GM19324 (cell line): Measurements from ENCODE around the gene AHSP.
"Not testable (repeated sequence)": the region's sequence is repeated elsewhere in the genome, so short reads cannot be mapped to it uniquely, and the experiment has no call there.

Experiments used
- ATAC-seq: cut with Tn5 transposase; IDR thresholded peaks from one replicate; pipeline ENCODE4 v1.9.1; 2021; ENCODE audit warnings: mild to moderate bottlenecking, moderate library complexity; ENCODE audit not compliant: unreplicated experiment, low FRiP score

AHSP gene, protein sequence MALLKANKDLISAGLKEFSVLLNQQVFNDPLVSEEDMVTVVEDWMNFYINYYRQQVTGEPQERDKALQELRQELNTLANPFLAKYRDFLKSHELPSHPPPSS

DNA sequence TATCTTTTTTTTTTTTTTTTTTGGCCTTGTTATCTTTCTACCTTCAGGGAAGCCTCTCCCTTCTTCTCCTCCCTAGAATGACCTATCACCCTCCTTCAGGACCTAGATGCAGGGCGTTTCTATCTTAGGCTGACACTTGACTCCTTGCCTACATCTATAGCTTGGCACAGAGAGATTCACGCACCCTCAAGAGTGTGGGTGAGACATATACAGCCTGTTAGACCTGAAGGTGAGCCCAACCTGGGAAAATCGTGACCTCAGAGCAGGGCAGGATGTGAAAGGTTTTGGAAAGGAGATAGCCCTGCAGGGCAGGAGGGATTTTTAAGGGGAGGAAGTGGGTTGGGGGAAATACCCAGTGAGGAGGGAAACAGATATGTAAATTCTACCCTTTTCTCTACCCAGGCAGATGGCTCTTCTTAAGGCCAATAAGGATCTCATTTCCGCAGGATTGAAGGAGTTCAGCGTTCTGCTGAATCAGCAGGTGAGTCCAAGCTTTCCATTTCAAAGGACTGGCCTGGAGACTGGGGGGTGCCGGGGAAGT is at the start of gene AHSP:
TSS of gene AHSP (plus strand) at position 167 of the 541 bp plus-strand sequence. CDS start at position 407, 240 bp downstream.
- no peak for ATAC-seq

DNA sequence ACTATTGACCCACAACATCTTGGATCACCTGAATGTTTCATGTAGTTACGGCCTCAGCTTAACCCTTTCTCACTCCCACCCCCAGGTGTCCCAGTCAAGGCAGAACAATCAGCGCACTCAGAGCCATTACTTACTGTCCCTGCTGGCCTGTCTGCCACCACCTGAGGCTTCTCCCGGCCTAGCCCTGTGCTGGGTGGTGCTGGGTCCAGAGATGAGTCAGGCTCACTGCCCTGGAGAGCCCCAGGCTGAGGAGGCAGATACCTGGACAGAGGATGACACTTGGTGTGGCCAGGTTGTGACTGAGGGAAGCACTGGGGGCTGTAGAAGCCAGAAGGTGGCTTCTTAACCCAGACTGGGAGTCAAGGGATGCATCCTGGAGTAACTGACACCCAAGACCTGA is 48.7 kb upstream of the AHSP start:
- no peak for ATAC-seq

DNA sequence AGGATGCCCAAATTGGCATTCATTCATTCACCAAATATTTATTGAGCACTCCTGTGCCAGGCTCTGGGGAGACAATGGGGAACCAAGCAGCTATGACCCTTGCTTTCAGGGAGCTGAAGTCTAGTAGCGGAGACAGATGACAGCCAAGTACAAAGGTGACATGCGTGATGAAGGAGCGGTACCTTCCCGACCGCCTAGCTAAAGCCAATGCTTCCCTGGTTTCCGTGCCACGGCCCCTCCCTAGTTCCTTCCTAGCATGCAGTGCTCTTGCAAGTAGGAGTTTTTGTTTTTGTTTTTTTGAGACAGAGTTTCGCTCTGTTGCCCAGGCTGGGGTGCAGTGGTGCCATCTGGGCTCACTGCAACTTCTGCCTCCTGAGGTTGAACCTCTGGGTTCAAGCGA is 47.9 kb upstream of the AHSP start:
- no peak for ATAC-seq

DNA sequence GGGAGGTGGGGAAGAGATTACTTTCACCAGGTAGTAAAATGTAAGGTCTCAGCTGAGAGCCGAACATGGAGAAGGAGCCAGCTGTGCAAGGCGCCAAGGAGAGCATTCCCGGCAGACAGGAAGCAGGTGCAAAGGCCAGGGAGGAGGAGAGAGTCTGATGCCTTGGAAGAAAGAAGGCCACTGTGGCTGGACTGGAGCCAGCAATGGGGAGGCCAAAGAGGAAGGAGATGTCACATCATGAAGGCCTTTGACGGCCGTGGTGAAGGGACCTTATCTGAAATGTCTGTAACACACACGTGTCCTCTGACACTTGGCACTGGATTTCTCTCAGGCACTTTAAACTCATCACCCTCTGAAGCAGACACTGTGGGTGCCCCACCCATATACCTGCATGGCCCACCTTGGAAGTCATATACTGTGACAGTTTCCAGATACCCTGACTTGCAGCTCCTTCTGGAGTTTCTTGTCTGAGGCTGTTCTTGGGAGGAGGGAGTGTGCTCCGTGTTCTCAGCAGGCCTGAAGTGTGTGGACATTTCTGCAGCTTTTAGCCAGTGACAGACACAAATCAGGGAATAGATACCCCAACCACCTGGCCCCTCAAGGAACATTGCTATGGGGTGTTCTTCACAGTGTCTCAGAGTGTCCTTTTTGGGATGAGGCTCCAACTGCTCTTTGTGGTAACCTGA is 46.7 kb upstream of the AHSP start:
- no peak for ATAC-seq

DNA sequence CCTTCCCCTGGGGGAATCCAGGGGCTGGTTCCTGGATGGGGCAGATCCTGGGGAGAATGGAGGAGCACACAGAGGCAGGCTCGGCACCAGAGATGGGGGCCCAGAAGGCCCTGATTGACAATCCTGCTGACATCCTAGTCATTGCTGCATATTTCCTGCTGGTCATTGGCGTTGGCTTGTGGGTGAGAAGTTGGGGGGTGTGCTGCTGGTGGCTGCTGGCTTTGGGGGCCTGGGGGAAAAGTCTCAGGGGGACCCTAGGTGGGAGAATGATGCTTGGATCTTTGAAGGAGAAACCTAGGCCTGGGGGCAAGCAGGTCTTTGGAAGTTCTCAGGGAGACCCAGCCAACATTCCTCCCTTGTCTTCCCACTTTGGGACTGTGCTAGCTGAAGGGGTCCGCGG is 44.6 kb upstream of the AHSP start, which contains the start of gene SLC5A2:
TSS of gene SLC5A2 (plus strand) at position 43 of the 400 bp plus-strand sequence. CDS start at position 57, 14 bp downstream.
- ATAC-seq, result no peak

DNA sequence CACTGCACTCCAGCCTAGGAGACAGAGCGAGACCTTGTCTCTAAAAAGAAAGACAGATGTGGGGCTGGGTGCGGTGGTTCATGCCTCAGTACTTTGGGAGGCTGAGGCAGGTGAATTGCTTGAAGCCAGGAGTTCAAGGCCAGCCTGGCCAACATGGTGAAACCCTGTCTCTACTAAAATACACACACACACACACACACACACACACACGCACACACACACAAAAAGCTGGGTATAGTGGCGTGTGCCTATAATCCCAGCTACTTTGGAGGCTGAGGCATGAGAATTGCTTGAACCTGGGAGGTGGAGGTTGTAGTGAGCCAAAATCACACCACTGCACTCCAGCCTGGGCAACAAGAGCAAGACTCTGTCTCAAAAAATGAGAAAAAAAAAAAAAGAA is 43.7 kb upstream of the AHSP start:
- not testable (repeated sequence) for ATAC-seq

DNA sequence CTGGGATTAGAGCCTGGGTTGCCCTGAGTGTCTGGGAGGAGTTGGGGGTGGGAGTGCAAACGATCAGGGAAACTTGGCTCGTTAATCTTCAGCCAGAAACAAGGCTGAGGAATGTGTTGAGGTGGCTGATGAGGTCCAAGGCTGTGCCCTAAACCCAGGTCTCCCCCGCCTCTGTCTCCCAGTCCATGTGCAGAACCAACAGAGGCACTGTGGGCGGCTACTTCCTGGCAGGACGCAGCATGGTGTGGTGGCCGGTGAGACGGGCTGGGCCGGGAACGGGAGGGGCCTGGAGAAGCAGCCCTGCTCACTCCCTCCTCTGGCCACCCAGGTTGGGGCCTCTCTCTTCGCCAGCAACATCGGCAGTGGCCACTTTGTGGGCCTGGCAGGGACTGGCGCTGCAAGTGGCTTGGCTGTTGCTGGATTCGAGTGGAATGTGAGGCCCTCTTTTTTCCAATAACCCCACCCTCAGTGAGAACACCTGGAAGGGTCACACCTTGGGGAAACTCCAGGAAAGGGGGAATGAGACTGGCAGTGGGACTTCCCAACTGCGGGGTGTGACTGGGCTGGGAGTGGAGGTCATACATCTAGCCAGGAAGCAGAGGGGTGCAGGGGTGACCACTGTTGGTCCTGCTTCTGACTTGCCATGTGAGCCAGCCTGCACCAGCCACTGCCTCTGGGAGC is 43.1 kb upstream of the AHSP start:
- no peak for ATAC-seq

DNA sequence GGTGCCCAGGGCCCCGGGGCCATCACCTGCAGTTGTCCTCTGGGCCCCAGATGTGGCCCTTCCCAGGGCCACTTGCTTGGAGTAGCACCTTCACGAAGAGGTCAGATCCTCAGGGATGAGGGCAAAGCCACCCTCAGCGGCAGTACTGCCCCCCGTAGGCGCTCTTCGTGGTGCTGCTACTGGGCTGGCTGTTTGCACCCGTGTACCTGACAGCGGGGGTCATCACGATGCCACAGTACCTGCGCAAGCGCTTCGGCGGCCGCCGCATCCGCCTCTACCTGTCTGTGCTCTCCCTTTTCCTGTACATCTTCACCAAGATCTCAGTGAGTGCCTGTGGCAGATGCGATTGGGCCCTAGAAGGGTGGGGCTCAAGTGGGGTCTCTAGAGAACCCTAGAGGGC is 42.1 kb upstream of the AHSP start:
- no peak for ATAC-seq

DNA sequence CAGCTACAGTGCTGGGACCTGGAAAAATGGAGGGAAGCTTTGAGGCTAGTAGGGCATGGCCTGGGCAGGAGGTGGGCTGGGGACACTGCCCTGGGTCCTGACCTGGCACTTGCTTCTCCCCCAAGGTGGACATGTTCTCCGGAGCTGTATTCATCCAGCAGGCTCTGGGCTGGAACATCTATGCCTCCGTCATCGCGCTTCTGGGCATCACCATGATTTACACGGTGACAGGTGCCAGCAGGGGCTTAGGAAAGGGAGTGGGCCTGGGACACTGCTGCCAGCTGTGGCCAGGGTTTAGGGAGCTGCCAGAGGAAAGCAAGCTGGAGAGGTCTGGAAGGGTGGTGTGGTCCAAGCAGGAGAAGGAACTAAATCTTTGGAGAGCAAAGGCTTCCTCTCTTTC is 41.7 kb upstream of the AHSP start:
- ATAC-seq, result no peak

DNA sequence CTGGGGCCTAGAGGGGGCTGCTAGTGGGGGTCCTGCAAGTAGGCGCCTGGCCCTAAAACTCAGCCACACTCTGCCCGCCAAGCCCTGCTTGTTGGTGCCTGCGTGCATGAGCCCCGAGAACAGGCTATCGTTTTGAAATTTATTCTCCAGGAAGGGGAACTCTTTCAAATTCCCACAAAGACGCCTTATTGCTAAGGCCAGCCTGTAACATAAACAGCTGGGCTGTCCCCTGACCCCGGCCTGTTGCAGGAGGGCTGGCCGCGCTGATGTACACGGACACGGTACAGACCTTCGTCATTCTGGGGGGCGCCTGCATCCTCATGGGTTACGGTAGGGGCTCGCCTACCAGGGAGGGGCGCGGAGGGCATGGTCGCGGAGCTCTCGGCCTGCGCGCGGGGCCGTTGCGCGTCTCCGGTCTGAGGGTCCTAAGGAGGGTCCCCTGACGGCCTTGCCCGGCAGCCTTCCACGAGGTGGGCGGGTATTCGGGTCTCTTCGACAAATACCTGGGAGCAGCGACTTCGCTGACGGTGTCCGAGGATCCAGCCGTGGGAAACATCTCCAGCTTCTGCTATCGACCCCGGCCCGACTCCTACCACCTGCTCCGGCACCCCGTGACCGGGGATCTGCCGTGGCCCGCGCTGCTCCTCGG is 40.5 kb upstream of the AHSP start:
- no peak for ATAC-seq

DNA sequence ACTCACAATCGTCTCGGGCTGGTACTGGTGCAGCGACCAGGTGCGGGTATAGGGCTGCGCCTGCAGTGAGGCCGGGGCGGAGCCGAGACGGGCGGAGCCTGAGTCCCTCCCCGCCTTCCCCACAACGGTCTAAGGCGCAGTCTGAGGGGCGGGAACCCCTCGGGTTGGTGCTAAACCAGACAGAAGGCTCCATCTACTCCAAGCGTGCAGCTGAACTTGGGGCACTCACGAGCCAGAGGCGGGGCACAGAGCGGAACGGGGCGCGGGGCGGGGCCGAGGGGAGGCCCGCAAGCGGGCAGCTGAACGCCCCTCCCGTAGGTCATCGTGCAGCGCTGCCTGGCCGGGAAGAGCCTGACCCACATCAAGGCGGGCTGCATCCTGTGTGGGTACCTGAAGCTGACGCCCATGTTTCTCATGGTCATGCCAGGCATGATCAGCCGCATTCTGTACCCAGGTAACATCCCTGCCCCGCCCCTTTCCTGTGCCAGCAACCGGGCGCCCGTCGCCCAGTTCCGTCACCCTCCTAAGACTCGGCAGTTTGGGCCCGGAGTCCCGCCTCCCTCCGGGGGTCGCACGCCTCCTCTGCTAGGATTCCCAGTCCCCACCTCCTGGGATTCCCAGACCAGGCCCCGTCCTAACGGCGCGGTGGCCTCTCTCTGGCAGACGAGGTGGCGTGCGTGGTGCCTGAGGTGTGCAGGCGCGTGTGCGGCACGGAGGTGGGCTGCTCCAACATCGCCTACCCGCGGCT is 39.8 kb upstream of the AHSP start:
- peak; percentile 76 for ATAC-seq

DNA sequence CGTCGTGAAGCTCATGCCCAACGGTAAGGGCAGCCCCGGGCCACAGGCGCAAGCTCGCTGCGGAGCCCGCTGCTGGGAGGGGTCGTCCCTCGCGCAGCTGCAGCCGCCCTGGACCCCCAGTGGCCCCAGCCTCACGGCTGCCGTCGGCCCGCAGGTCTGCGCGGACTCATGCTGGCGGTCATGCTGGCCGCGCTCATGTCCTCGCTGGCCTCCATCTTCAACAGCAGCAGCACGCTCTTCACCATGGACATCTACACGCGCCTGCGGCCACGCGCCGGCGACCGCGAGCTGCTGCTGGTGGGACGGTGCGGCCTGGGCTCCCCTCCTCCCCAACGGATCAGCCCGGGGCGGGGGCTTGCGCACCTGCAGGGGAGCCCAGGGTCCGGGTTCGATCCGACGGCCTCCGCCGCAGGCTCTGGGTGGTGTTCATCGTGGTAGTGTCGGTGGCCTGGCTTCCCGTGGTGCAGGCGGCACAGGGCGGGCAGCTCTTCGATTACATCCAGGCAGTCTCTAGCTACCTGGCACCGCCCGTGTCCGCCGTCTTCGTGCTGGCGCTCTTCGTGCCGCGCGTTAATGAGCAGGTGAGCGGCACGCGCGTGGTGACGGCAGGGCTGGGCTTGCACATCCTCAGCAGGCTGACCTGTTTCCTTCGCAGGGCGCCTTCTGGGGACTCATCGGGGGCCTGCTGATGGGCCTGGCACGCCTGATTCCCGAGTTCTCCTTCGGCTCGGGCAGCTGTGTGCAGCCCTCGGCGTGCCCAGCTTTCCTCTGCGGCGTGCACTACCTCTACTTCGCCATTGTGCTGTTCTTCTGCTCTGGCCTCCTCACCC is 39.0 kb upstream of the AHSP start:
- no peak for ATAC-seq

DNA sequence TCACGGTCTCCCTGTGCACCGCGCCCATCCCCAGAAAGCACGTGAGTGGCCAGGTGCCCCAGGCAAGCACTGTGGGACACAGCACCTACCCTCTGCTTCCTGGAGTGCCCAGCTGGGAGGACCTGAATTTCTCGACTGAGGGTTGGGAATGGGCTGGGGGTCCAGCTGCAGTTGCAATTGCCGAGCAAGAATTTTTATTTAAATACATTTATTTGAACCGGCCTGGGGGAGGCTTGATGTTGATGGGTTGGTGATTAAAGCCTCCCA is 38.5 kb upstream of the AHSP start:
- ATAC-seq, result no peak

DNA sequence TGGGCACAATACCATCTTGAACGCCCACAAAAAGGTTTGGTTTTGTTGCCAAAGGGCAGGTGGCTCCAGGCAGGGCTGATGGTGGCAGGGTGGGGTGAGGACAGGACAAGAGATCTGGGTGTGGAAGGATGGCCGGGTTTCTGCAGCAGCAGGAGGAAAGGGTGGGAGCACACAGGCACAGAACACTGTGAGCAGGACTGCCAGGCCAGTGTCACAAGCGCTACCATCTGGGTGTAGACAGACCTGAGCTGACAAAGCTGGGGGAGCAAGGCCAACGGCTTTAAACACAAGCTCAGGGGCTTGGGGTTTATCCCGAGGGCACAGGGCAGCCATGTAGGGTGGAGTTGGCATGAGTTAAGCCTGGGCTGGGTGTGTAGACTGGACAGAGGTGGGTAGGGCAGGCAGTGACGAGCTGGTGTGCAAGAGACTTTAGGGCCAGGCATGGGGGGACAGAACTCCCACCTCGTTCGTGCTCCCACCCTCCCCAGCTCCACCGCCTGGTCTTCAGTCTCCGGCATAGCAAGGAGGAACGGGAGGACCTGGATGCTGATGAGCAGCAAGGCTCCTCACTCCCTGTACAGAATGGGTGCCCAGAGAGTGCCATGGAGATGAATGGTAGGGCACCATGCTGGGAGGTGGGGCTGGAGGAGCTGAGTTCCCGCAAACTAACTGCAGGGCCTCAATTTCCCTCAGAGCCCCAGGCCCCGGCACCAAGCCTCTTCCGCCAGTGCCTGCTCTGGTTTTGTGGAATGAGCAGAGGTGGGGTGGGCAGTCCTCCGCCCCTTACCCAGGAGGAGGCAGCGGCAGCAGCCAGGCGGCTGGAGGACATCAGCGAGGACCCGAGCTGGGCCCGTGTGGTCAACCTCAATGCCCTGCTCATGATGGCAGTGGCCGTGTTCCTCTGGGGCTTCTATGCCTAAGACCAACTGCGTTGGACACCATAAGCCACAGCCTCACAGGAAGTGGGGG is 37.8 kb upstream of the AHSP start:
- ATAC-seq, result no peak

DNA sequence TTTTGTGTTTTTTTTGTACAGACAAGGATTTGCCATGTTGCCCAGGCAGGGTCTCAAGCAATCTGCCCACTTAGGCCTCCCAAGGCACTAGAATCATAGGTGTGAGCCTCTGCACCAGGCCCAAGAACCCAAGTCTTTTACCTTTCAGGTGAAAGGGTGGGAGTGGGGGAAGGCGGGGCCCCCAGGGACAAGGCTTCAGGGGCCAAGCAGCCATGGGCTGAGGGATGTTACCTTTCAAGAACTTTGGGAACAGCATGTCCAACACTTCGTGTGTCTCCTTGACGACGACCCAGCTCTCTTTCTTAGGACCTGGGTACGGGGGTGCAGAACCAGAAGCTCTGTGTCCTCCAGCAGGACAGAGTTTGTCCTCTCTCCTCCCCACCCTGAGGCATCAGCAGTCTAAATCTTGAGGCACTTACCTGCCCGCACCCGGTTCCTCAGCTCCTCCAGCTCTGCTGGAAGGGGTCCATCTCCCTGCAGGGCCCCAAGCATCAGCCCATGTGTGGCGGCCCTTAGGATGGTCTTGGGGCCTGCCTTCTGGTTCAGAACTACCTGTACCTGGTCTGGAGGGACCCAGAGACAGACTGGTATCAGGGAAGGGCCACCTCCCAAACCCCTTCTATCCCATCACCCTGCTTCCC is 35.8 kb upstream of the AHSP start:
- ATAC-seq, result no peak

DNA sequence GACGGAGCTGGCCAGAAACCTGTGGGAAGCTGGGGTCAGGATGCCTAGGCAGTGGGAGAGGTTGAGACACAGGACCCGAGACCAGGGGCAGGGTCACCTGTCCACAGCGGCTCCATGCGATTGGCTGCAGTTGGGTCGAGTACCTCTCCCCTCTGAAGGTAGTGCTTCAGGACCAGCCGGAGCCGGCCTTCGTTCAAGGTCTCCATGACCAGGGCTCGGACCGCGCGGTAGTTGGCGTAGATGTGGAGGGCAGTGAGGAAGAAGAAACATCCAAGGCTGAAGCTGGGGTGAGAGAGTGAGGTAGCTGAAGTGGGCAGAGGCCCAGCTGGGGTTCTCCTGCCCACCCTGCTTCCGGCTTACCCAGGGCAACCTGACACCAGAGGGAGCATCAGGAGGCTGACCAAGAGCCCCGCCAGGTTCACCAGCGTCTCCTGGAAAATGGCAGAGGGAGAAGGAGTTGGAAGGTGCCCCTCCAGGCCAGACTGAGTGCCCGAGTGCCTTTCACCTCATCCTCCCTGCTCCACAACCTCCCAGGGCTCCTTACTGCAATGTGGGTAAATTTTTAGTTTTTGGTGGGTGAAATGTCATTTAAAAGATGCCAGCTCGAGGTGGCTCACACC is 34.1 kb upstream of the AHSP start:
- ATAC-seq, result no peak

DNA sequence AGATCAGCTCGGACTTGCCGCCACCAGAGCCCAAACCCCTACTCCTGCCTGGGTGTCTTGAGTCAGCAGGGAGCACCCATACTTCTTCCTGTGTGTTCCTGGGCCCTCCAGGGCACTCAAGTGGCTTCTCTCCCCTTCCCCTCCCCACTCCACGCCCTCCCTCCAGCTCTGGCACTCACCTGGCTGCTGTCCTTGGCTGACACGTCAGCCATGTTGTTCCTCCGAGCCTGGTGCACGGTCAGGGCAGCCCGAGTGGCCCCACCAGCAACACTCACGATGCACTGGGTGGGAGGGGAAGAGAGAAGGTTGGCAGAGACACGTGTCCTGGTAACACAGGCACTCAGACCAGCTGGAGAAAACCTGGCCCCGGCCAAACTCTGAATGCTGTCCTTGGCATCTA is 31.0 kb upstream of the AHSP start:
- ATAC-seq, result no peak

DNA sequence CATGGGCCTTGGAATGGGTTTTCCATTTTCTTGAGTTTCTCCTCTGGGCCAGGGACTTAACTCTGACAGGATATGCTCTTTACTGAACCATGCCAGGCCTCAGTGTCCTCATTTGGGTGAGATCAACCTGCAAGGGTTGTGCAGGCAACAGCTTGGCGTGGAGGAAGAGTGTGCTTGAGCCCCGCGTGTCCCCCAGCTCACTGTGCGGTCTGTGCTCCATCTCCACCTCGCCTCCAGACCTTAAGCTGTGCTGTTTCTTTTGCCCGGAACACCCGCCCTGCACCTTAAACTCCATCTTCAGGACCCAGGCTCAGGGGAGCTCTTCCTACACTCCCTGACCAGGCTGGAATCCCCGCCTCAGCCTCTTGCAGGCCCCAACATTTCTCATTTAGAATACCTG is 29.2 kb upstream of the AHSP start:
- ATAC-seq, result no peak
